ENCODE measurements around the gene CISH. TPM values are rescaled to one million over a fixed set of nuclear protein-coding genes. Genes with fewer than 3 reads are reported as not detected.

CISH gene
- total and polyA plus RNA-seq, 2 of the 4 experiments (the other 2 are of a cell fraction) = 0.90 to 4.0 TPM

GRCh38 chr3:50572801-50573371, 38.7 kb downstream of the CISH start:
- H3K9me1 ChIP-seq (ENCODE audit: insufficient read depth, low read length) = peaks cover 10% of the 10 kb centered on the region
- H3K27me3 ChIP-seq (ENCODE audit: control insufficient read depth, insufficient read depth, low read length) = no peaks in the 10 kb centered on the region
- H4K91ac ChIP-seq (ENCODE audit: insufficient read depth, low read depth, low read length) = no peak overlapping the region
- no peaks in the 10 kb centered on the region for H4K20me1 ChIP-seq (ENCODE audit: insufficient read depth, low read length)
- in situ Hi-C loops (cut with MboI; ENCODE audit: low sequenced_read_pairs) (loop anchor here (5.0 kb wide), 2 partner anchors 39 to 799 kb away; partner anchors contain the start of gene CISH), dilution Hi-C loops (cut with HindIII; ENCODE audit: low sequenced_read_pairs, unreplicated experiment) (no loop called here), intact Hi-C loops (cut with micrococcal nuclease) (loop anchor here (1.0 kb wide), 2 partner anchors 28 to 41 kb away; no protein-coding TSS in a partner anchor)
- no peak for ATAC-seq (ENCODE audit: low read depth)
- TF ChIP-seq MAZ (IDR thresholded peaks at IDR 0.05; ENCODE audit: borderline replicate concordance, low read depth, low read length) (no peak), NFE2L2 (IDR thresholded peaks at IDR 0.05; ENCODE audit: low read depth, low read length) (no peak), ELK1 (IDR thresholded peaks at IDR 0.05; ENCODE audit: borderline replicate concordance, low read depth, low read length) (no peak), BHLHE40 (IDR thresholded peaks at IDR 0.05; ENCODE audit: low read depth, low read length) (no peak), MAFK (IDR thresholded peaks at IDR 0.05; ENCODE audit: low read depth, low read length) (no peak), FOS (IDR thresholded peaks at IDR 0.05; ENCODE audit: low read depth, low read length) (no peak), POLR2A (IDR thresholded peaks at IDR 0.05; ENCODE audit: low read depth, low read length) (no peak), RFX5 (IDR thresholded peaks at IDR 0.05; ENCODE audit: low read depth, low read length) (no peak), CHD1 (IDR thresholded peaks at IDR 0.05; ENCODE audit: low read depth, low read length) (no peak), USF2 (IDR thresholded peaks at IDR 0.05; ENCODE audit: low read depth, low read length) (no peak), SMC3 (IDR thresholded peaks at IDR 0.05; ENCODE audit: low read depth, low read length) (no peak), CTCF (conservative IDR thresholded peaks at IDR 0.05; ENCODE audit: low read depth, low read length) (no peak)
- H2BK15ac ChIP-seq (ENCODE audit: low read depth, low read length) = no peak overlapping the region
- no peak overlapping the region for H2AK9ac ChIP-seq (replicated peaks; ENCODE audit: low read depth, low read length, poor library complexity)
- no peak overlapping the region for H3K18ac ChIP-seq (ENCODE audit: low read depth, low read length)
- DNase-seq = no peak
- POLR2A ChIA-PET (ENCODE audit: unreplicated experiment) = interaction anchor here (0.6 kb wide), 1 partner anchor 192 kb away, joined by 4 read pairs; no protein-coding TSS in a partner anchor
- no peak overlapping the region for H2BK120ac ChIP-seq (ENCODE audit: low read depth, low read length)
- 90% methylated on average over 1 of the region's 4 CpGs; no CpG with 5 or more reads in 1 of the 2 experiments for WGBS, 2 experiments (ENCODE audit: extremely low coverage in 2 of 2, insufficient read length in 1 of 2)
- H3K4me1 ChIP-seq (ENCODE audit: control insufficient read depth, insufficient read depth, low read length) = peaks cover 3% of the 10 kb centered on the region
- no peak overlapping the region for H3K4ac ChIP-seq (ENCODE audit: low read depth, low read length)
- H2BK20ac ChIP-seq (ENCODE audit: low read depth, low read length) = no peak overlapping the region
- no TSS peak for BruUV-seq (replicated peaks)
- no peak overlapping the region for H3K4me3 ChIP-seq (ENCODE audit: insufficient read depth, low read depth, low read length)
- H3K4me2 ChIP-seq (ENCODE audit: low read depth, low read length) = no peak overlapping the region
- no peak overlapping the region for H4K8ac ChIP-seq (ENCODE audit: low read depth in 2 of 2, low read length in 2 of 2)
- H3K14ac ChIP-seq (replicated peaks; ENCODE audit: low read depth, low read length) = no peak overlapping the region
- H3K9ac ChIP-seq (ENCODE audit: low read depth, low read length) = no peak overlapping the region
- H3K23ac ChIP-seq (ENCODE audit: low read depth, low read length) = no peak overlapping the region
- peaks cover 24% of the 10 kb centered on the region; the same call in 1 of the 2 replicates for H3K36me3 ChIP-seq (ENCODE audit: control insufficient read depth, insufficient read depth, low read length)
- peaks cover 13 to 36% of the 10 kb centered on the region in 2 experiments; a peak in 3 of 4 replicates for H3K79me1 ChIP-seq (ENCODE audit: low read depth in 1 of 2, low read length in 2 of 2)
- CTCF ChIA-PET = interaction anchor here (0.9 to 2.5 kb wide), 5 partner anchors 17 to 104 kb away, joined by 3 to 20 read pairs (median 4); partner anchors contain the start of gene CISH
- H3K27ac ChIP-seq (ENCODE audit: insufficient read depth, low read length) = no peak overlapping the region
- H2AFZ ChIP-seq (replicated peaks; ENCODE audit: low read length, poor library complexity) = no peak overlapping the region
- no peak overlapping the region for H3K56ac ChIP-seq (ENCODE audit: extremely low read depth, insufficient read depth, low read length)
- H2BK5ac ChIP-seq (ENCODE audit: low read depth, low read length, poor library complexity, severe bottlenecking) = no peak overlapping the region
- H3K9me3 ChIP-seq (ENCODE audit: control insufficient read depth, insufficient read depth, low read length) = no peaks in the 10 kb centered on the region
- no peak overlapping the region for H4K5ac ChIP-seq (ENCODE audit: low read depth, low read length)
- no peak overlapping the region for H2AK5ac ChIP-seq (ENCODE audit: low read depth, low read length)
